Activated naive CD4-positive, alpha-beta T cell treated with anti-CD3 and anti-CD28 coated beads, Interleukin-2, amount 10 ng/mL, durations not matched to agents 5 hours and 36 hours (primary cell): ENCODE data around the gene CT45A10. TPM values are rescaled to one million over a fixed set of nuclear protein-coding genes. Genes with fewer than 3 reads are reported as not detected.

ENCODE experiments used
- total RNA-seq, 2 experiments: library from RNA; stranded (reverse); gene quantifications; one replicate each; pipeline ENCODE4 v1.2.3, GENCODE V29; 2021

Gene CT45A10
- not detected for total RNA-seq

GRCh38 chrX:135893294-135893817 lies at the start of gene CT45A10, which contains the start of gene SAGE1:
CT45A10 (minus strand) TSS chrX:135893444; CDS start chrX:135885344, 8,100 bp downstream.
SAGE1 (plus strand) TSS chrX:135893716; CDS start chrX:135896243, 2,527 bp downstream.

DNA sequence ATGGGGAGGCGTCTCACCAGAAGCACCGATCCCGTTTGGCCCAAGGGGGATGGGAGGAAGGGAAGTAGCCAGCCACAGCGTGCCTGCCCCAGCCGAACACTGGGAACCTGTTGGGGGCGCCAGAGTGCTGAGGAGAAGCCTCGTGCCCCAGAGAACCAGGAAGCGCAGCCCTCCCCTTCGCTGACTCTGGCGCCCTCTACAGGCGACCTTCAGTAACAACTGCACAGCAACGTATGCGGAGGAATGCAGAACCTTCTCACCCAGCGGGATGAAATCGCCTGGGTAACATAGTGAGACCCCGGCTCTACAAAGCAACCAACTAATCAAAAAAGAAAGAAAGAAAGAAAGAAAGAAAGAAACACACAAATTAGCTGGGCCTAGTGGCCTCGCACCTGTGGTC lies 21.5 kb downstream of the CT45A10 start, which contains the start of gene CT45A9:
Gene CT45A9 (minus strand): TSS at position 101 of the 400 bp plus-strand sequence. CDS start 3,751 bp downstream, outside the sequence.

GRCh38 chrX:135854438-135854837 lies 38.8 kb downstream of the CT45A10 start, which contains the start of gene CT45A8:
CT45A8 (minus strand) TSS chrX:135854538; CDS start chrX:135850783, 3,755 bp downstream.

DNA sequence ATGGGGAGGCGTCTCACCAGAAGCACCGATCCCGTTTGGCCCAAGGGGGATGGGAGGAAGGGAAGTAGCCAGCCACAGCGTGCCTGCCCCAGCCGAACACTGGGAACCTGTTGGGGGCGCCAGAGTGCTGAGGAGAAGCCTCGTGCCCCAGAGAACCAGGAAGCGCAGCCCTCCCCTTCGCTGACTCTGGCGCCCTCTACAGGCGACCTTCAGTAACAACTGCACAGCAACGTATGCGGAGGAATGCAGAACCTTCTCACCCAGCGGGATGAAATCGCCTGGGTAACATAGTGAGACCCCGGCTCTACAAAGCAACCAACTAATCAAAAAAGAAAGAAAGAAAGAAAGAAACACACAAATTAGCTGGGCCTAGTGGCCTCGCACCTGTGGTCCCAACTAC lies 56.1 kb downstream of the CT45A10 start, which contains the start of gene CT45A7:
Gene CT45A7 (minus strand): TSS at position 101 of the 400 bp plus-strand sequence. CDS start 3,747 bp downstream, outside the sequence.

Other genes starting within 250 kb of the CT45A10 start
- not detected for gene CT45A1, start 179.8 kb downstream of the CT45A10 start, total RNA-seq
- not detected for gene CT45A3, start 125.3 kb downstream of the CT45A10 start, total RNA-seq
- gene CT45A5, start 107.9 kb downstream of the CT45A10 start, total RNA-seq: not detected
- gene CT45A6, start 90.7 kb downstream of the CT45A10 start, total RNA-seq: not detected
- not detected for gene CT45A2, start 73.4 kb downstream of the CT45A10 start, total RNA-seq
- gene CT45A7, start 56.2 kb downstream of the CT45A10 start, total RNA-seq: not detected
- gene CT45A8, start 38.9 kb downstream of the CT45A10 start, total RNA-seq: not detected
- gene CT45A9, start 21.6 kb downstream of the CT45A10 start, total RNA-seq: not detected
- not detected for gene SAGE1, start 272 bp upstream of the CT45A10 start, total RNA-seq
- gene MMGT1, start 80.5 kb upstream of the CT45A10 start, total RNA-seq: 10 to 100 TPM; 22.1 TPM
- gene SLC9A6, start 92.0 kb upstream of the CT45A10 start, total RNA-seq: 10 to 100 TPM; 15.7 to 16.1 TPM